Caco-2 (cell line): Measurements from ENCODE around the gene SMYD3. TPM values are rescaled to one million over a fixed set of nuclear protein-coding genes. Genes with fewer than 3 reads are reported as not detected.

ENCODE experiments used
- BruUV-seq: library from RNA; stranded (reverse); fragments of 400-500 nt; replicated peaks from 2 replicates; lab custom pipeline; 2021; lab: Mats Ljungman, UMichigan
- CTCF ChIA-PET: fragments of 300-600 bp; sonication (Branson Sonifier 250); formaldehyde crosslinking; loops from one replicate; lab custom pipeline; 2022; ENCODE audit warnings: antibody characterized with exemption; lab: Charles Lee
- POLR2A ChIA-PET: fragments of 300-600 bp; sonication (Branson Sonifier 250); formaldehyde crosslinking; loops from one replicate; lab custom pipeline; 2022; ENCODE audit warnings: antibody characterized with exemption; lab: Charles Lee
- DNase-seq, 2 experiments: peaks; one replicate each; pipeline versions ENCODE4 v3.0.0 to v3.0.0-alpha.2; 2020 to 2022
- H3K27me3 ChIP-seq: replicated peaks from 2 replicates; pipeline ENCODE4 v1.6.0; 2011; ENCODE audit warnings: low read length; ENCODE audit not compliant: control insufficient read depth, insufficient read depth
- H3K36me3 ChIP-seq: 2 replicates; pipeline ENCODE4 v1.5.1; 2011; ENCODE audit warnings: low read length; ENCODE audit not compliant: control insufficient read depth, insufficient read depth
- H3K4me1 ChIP-seq: fragments of 250-450 bp; sonication (Bioruptor Pico); 2 replicates; pipeline ENCODE4 v1.5.1; 2020; ENCODE audit warnings: mild to moderate bottlenecking
- H3K4me3 ChIP-seq: 2 replicates; pipeline ENCODE4 v1.5.1; 2011; ENCODE audit warnings: low read depth, mild to moderate bottlenecking, control low read depth, low read length
- H3K9me3 ChIP-seq: fragments of 250-450 bp; sonication (Bioruptor Pico); 2 replicates; pipeline ENCODE4 v1.5.1; 2020; ENCODE audit warnings: mild to moderate bottlenecking, moderate library complexity
- H3K27ac Mint-ChIP-seq: one replicate; pipeline ENCODE4 v1.8.0; 2022; ENCODE audit warnings: mixed read lengths; ENCODE audit not compliant: unreplicated experiment
- H3K27me3 Mint-ChIP-seq: one replicate; pipeline ENCODE4 v1.8.0; 2022; ENCODE audit warnings: mixed read lengths; ENCODE audit not compliant: insufficient read depth, unreplicated experiment
- H3K36me3 Mint-ChIP-seq: one replicate; pipeline ENCODE4 v1.8.0; 2022; ENCODE audit warnings: mild to moderate bottlenecking, mixed read lengths; ENCODE audit not compliant: insufficient read depth, unreplicated experiment
- H3K4me1 Mint-ChIP-seq: one replicate; pipeline ENCODE4 v1.8.0; 2022; ENCODE audit warnings: low read depth, mixed read lengths; ENCODE audit not compliant: unreplicated experiment
- H3K4me3 Mint-ChIP-seq: one replicate; pipeline ENCODE4 v1.8.0; 2022; ENCODE audit warnings: mild to moderate bottlenecking, moderate library complexity, mixed read lengths; ENCODE audit not compliant: unreplicated experiment
- H3K9me3 Mint-ChIP-seq: one replicate; pipeline ENCODE4 v1.8.0; 2022; ENCODE audit warnings: mixed read lengths; ENCODE audit not compliant: unreplicated experiment
- intact Hi-C: fragments of 100-400 bp; cut with micrococcal nuclease; formaldehyde crosslinking; loops from one replicate; pipeline ENCODE4 v1.10.0; 2022; ENCODE audit not compliant: unreplicated experiment
- total RNA-seq: library from RNA; stranded (reverse); gene quantifications from 2 replicates; pipeline ENCODE4 v1.2.3, GENCODE V29; 2022
- TF ChIP-seq, protein P1 (sequence below), 2 experiments: fragments of 200-600 bp in 1 of 2; IDR thresholded peaks; 1 replicate in 1 of 2; 2 replicates in 1 of 2; pipeline versions ENCODE4 v1.5.1 to v1.8.0; 2011 to 2022; ENCODE audit warnings: antibody characterized with exemption in 1 of 2, control low read depth in 1 of 2, inconsistent platforms in 1 of 2, low read depth in 1 of 2, low read length in 1 of 2, mild to moderate bottlenecking in 1 of 2, moderate library complexity in 1 of 2; ENCODE audit not compliant: insufficient read depth in 1 of 2, severe bottlenecking in 1 of 2, unreplicated experiment in 1 of 2

Gene SMYD3
- total RNA-seq, 1 experiment from 2014 or later = 33.0 TPM

DNA sequence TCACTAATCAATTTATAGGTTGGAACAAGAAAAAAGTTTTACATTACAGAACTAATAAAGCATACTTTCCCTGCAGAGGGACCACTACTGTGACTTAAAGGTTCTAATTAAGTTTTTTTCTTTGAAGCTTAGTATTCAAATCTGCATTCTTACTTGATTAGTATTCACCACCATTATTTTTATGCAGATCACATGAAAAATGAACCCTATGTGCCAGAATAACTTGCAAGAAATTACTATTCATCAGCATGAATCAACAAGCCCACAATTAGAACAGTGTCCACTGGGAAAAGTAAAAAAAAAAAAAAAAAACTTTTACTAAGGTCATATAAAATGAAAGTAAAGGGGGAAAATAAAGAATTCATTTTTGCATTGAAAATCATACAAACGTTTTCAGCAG lies 90.8 kb downstream of the SMYD3 start:
- BruUV-seq = no TSS peak
- intact Hi-C loops = no loop called here
- Histone ChIP-seq H3K4me1 (peaks cover 6% of the 10 kb centered on the region; the same call in 1 of the 2 replicates), H3K36me3 (no peaks in the 10 kb centered on the region), H3K4me3 (no peak overlapping the region), H3K27me3 (no peaks in the 10 kb centered on the region), H3K9me3 (peaks cover 19% of the 10 kb centered on the region)
- H3K36me3 Mint-ChIP-seq = peaks cover 5% of the 10 kb centered on the region
- H3K9me3 Mint-ChIP-seq = peaks cover 29% of the 10 kb centered on the region
- TF ChIP-seq, protein P1, sequence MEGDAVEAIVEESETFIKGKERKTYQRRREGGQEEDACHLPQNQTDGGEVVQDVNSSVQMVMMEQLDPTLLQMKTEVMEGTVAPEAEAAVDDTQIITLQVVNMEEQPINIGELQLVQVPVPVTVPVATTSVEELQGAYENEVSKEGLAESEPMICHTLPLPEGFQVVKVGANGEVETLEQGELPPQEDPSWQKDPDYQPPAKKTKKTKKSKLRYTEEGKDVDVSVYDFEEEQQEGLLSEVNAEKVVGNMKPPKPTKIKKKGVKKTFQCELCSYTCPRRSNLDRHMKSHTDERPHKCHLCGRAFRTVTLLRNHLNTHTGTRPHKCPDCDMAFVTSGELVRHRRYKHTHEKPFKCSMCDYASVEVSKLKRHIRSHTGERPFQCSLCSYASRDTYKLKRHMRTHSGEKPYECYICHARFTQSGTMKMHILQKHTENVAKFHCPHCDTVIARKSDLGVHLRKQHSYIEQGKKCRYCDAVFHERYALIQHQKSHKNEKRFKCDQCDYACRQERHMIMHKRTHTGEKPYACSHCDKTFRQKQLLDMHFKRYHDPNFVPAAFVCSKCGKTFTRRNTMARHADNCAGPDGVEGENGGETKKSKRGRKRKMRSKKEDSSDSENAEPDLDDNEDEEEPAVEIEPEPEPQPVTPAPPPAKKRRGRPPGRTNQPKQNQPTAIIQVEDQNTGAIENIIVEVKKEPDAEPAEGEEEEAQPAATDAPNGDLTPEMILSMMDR (IDR thresholded peaks at IDR 0.05; ENCODE audit: insufficient read depth in 1 of 2, low read depth in 1 of 2, low read length in 1 of 2, severe bottlenecking in 1 of 2, unreplicated experiment in 1 of 2) = no peak
- no peak for DNase-seq
- no peak overlapping the region for H3K4me3 Mint-ChIP-seq
- H3K27ac Mint-ChIP-seq = no peak overlapping the region
- H3K4me1 Mint-ChIP-seq = no peaks in the 10 kb centered on the region
- no peaks in the 10 kb centered on the region for H3K27me3 Mint-ChIP-seq
- POLR2A ChIA-PET = no interaction called here
- CTCF ChIA-PET = no interaction called here

DNA sequence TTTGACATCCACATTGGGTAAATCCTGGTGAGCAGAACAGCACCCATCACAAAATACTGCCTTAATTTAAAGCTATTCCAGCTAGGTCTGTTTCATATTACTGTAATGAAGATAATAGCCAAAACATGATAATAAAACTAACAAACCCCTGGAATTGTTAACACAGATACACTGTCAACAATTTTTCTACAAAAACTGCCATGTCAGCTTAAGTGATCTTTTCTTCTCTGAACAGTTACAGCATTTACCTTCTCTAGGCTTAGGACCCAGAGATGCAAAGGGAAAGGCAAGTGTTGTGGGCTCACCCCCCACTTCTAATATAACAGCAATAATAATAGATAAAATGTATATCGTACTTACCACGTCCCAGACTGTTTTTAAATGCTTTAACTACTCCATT lies 92.1 kb downstream of the SMYD3 start:
- H3K36me3 Mint-ChIP-seq = peaks cover 5% of the 10 kb centered on the region
- BruUV-seq = no TSS peak
- Histone ChIP-seq H3K9me3 (peaks cover 19% of the 10 kb centered on the region), H3K36me3 (no peaks in the 10 kb centered on the region), H3K4me1 (peaks cover 6% of the 10 kb centered on the region; the same call in 1 of the 2 replicates), H3K4me3 (no peak overlapping the region), H3K27me3 (no peaks in the 10 kb centered on the region)
- peaks cover 29% of the 10 kb centered on the region for H3K9me3 Mint-ChIP-seq
- H3K27ac Mint-ChIP-seq = no peak overlapping the region
- TF ChIP-seq, protein P1 (IDR thresholded peaks at IDR 0.05; ENCODE audit: insufficient read depth in 1 of 2, low read depth in 1 of 2, low read length in 1 of 2, severe bottlenecking in 1 of 2, unreplicated experiment in 1 of 2) = no peak
- no peak for DNase-seq
- H3K4me1 Mint-ChIP-seq = no peaks in the 10 kb centered on the region
- intact Hi-C loops = no loop called here
- POLR2A ChIA-PET = no interaction called here
- H3K27me3 Mint-ChIP-seq = no peaks in the 10 kb centered on the region
- CTCF ChIA-PET = no interaction called here
- no peak overlapping the region for H3K4me3 Mint-ChIP-seq

DNA sequence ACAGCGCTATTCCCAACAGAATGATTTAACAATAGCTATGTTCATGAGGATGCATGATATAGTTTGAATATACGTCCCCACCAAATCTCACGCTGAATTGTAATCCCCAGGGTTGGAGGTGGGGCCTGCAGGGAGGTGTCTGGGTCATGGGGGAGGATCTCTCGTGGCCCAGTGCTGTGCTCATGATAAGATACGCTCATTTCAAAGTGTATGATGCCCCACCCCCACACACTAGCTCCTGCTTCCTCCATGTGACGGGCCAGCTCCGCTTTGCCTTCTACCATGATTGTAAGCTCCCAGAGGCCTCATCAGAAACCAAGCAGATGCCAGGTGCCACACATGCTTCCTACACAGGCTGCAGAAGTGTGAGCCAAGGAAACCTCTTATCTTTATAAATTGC lies 93.6 kb downstream of the SMYD3 start:
- Mint-ChIP-seq H3K27me3 (no peaks in the 10 kb centered on the region), H3K27ac (no peak overlapping the region), H3K9me3 (peaks cover 16% of the 10 kb centered on the region), H3K4me3 (no peak overlapping the region), H3K36me3 (peaks cover 5% of the 10 kb centered on the region), H3K4me1 (no peaks in the 10 kb centered on the region)
- no TSS peak for BruUV-seq
- Histone ChIP-seq H3K4me1 (peaks cover 6% of the 10 kb centered on the region; the same call in 1 of the 2 replicates), H3K36me3 (no peaks in the 10 kb centered on the region), H3K9me3 (peaks cover 12% of the 10 kb centered on the region), H3K27me3 (no peaks in the 10 kb centered on the region), H3K4me3 (no peak overlapping the region)
- DNase-seq = no peak
- TF ChIP-seq, protein P1 (IDR thresholded peaks at IDR 0.05; ENCODE audit: insufficient read depth in 1 of 2, low read depth in 1 of 2, low read length in 1 of 2, severe bottlenecking in 1 of 2, unreplicated experiment in 1 of 2) = no peak
- intact Hi-C loops = no loop called here
- ChIA-PET POLR2A (no interaction called here), CTCF (interaction anchor here (0.6 kb wide), 1 partner anchor 10 kb away, joined by 3 read pairs; no protein-coding TSS in a partner anchor)
